HepG2 (cell line): ENCODE results near the gene VRK1. TPM values are rescaled to one million over a fixed set of nuclear protein-coding genes. Genes with fewer than 3 reads are reported as not detected.

Source experiments
- ARHGAP35 ChIP-seq: sonication (generic); formaldehyde crosslinking; IDR thresholded peaks from 2 replicates; pipeline ENCODE4 v1.9.0; 2022; ENCODE audit warnings: mild to moderate bottlenecking, inconsistent platforms, moderate library complexity, missing genetic modification reagents, borderline replicate concordance
- EZH2 ChIP-seq: conservative IDR thresholded peaks from 2 replicates; pipeline ENCODE4 v1.6.1; 2012; ENCODE audit warnings: mild to moderate bottlenecking, low read depth, low read length, moderate library complexity
- JUN ChIP-seq: sonication (generic); formaldehyde crosslinking; IDR thresholded peaks from 2 replicates; pipeline ENCODE4 v1.4.0; 2020; ENCODE audit warnings: mild to moderate bottlenecking, missing genetic modification reagents
- PTBP1 ChIP-seq: fragments of 200-400 bp; formaldehyde crosslinking; IDR thresholded peaks from 2 replicates; pipeline ENCODE4 v1.6.1; 2018; ENCODE audit warnings: low read length, low read depth; ENCODE audit not compliant: poor library complexity, severe bottlenecking
- RXRB ChIP-seq: IDR thresholded peaks from 2 replicates; pipeline ENCODE4 v1.6.1; 2016; ENCODE audit warnings: borderline replicate concordance, missing genetic modification reagents, missing compliant biosample characterization
- SAFB2 ChIP-seq: sonication (generic); formaldehyde crosslinking; IDR thresholded peaks from 2 replicates; pipeline ENCODE4 v1.5.1; 2020; ENCODE audit warnings: missing genetic modification reagents, low read depth, mild to moderate bottlenecking, borderline replicate concordance
- SRSF9 ChIP-seq: fragments of 200-400 bp; formaldehyde crosslinking; IDR thresholded peaks from 2 replicates; pipeline ENCODE4 v1.6.1; 2018; ENCODE audit warnings: borderline replicate concordance, mild to moderate bottlenecking, low read depth, low read length; ENCODE audit not compliant: insufficient read depth, poor library complexity, severe bottlenecking
- ZBTB1 ChIP-seq: sonication (generic); formaldehyde crosslinking; IDR thresholded peaks from 2 replicates; pipeline ENCODE4 v1.4.0; 2020; ENCODE audit warnings: missing genetic modification reagents, borderline replicate concordance
- ZNF350 ChIP-seq: sonication (generic); formaldehyde crosslinking; IDR thresholded peaks from 2 replicates; pipeline ENCODE4 v1.4.0; 2020; ENCODE audit warnings: mild to moderate bottlenecking, low read depth, missing genetic modification reagents, borderline replicate concordance
- ZNF512 ChIP-seq: sonication (generic); formaldehyde crosslinking; IDR thresholded peaks from 2 replicates; pipeline ENCODE4 v1.4.0; 2020; ENCODE audit warnings: mild to moderate bottlenecking, missing genetic modification reagents
- polyA plus RNA-seq, 8 experiments: library from polyadenylated mRNA; depleted of rRNA in 3 of 8; stranded (reverse) in 7 of 8; unstranded in 1 of 8; fragments of >200 nt; fragmentation: Illumina TruSeq in 4 of 8; extraction: Trizol in 4 of 8; gene quantifications; 2 replicates each; pipeline versions ENCODE4 v1.2.1 to v1.2.3, GENCODE V29; 2011 to 2016; ENCODE audit warnings: low read depth in 4 of 8, missing spikeins in 1 of 8, mixed read lengths in 1 of 8; ENCODE audit not compliant: insufficient read depth in 1 of 8
- total RNA-seq, 5 experiments: library from RNA; depleted of rRNA; stranded (reverse); fragments of >200 nt; fragmentation: Illumina TruSeq; extraction: Trizol; gene quantifications; 2 replicates each; pipeline ENCODE4 v1.2.3, GENCODE V29; 2016; ENCODE audit warnings: low read depth in 1 of 5
- TF ChIP-seq, protein P1 (sequence below), 2 experiments: fragments of 450-650 bp in 1 of 2; sonication (generic) in 1 of 2; formaldehyde crosslinking in 1 of 2; IDR thresholded peaks; 2 replicates each; pipeline versions ENCODE4 v1.6.1 to v1.8.0; 2016 to 2022; ENCODE audit warnings: antibody characterized with exemption in 1 of 2, mild to moderate bottlenecking in 1 of 2, missing genetic modification reagents in 1 of 2
- TF ChIP-seq, protein P2 (sequence below): sonication (generic); formaldehyde crosslinking; IDR thresholded peaks from 2 replicates; pipeline ENCODE4 v1.5.0; 2020; ENCODE audit warnings: missing genetic modification reagents

VRK1 gene
- total and polyA plus RNA-seq, 2 of the 13 experiments (the other 11 are each of a cell fraction or from before 2014, with no cell fraction given): 7.9 to 51.3 TPM

- TF ChIP-seq, protein P1, sequence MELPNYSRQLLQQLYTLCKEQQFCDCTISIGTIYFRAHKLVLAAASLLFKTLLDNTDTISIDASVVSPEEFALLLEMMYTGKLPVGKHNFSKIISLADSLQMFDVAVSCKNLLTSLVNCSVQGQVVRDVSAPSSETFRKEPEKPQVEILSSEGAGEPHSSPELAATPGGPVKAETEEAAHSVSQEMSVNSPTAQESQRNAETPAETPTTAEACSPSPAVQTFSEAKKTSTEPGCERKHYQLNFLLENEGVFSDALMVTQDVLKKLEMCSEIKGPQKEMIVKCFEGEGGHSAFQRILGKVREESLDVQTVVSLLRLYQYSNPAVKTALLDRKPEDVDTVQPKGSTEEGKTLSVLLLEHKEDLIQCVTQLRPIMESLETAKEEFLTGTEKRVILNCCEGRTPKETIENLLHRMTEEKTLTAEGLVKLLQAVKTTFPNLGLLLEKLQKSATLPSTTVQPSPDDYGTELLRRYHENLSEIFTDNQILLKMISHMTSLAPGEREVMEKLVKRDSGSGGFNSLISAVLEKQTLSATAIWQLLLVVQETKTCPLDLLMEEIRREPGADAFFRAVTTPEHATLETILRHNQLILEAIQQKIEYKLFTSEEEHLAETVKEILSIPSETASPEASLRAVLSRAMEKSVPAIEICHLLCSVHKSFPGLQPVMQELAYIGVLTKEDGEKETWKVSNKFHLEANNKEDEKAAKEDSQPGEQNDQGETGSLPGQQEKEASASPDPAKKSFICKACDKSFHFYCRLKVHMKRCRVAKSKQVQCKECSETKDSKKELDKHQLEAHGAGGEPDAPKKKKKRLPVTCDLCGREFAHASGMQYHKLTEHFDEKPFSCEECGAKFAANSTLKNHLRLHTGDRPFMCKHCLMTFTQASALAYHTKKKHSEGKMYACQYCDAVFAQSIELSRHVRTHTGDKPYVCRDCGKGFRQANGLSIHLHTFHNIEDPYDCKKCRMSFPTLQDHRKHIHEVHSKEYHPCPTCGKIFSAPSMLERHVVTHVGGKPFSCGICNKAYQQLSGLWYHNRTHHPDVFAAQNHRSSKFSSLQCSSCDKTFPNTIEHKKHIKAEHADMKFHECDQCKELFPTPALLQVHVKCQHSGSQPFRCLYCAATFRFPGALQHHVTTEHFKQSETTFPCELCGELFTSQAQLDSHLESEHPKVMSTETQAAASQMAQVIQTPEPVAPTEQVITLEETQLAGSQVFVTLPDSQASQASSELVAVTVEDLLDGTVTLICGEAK (IDR thresholded peaks at IDR 0.05): no peak
- TF ChIP-seq, protein P1 (CRISPR knock-in tag; IDR thresholded peaks at IDR 0.05): no peak
- no peak for TF ChIP-seq ARHGAP35 (CRISPR knock-in tag)
- TF ChIP-seq EZH2: no peak
- no peak for TF ChIP-seq ZBTB1 (CRISPR knock-in tag)
- no peak for TF ChIP-seq ZNF512 (CRISPR knock-in tag)
- no peak for TF ChIP-seq JUN (CRISPR knock-in tag)
- TF ChIP-seq ZNF350 (CRISPR knock-in tag): no peak
- no peak for TF ChIP-seq PTBP1
- no peak for TF ChIP-seq SRSF9
- no peak for TF ChIP-seq RXRB
- TF ChIP-seq, protein P2, sequence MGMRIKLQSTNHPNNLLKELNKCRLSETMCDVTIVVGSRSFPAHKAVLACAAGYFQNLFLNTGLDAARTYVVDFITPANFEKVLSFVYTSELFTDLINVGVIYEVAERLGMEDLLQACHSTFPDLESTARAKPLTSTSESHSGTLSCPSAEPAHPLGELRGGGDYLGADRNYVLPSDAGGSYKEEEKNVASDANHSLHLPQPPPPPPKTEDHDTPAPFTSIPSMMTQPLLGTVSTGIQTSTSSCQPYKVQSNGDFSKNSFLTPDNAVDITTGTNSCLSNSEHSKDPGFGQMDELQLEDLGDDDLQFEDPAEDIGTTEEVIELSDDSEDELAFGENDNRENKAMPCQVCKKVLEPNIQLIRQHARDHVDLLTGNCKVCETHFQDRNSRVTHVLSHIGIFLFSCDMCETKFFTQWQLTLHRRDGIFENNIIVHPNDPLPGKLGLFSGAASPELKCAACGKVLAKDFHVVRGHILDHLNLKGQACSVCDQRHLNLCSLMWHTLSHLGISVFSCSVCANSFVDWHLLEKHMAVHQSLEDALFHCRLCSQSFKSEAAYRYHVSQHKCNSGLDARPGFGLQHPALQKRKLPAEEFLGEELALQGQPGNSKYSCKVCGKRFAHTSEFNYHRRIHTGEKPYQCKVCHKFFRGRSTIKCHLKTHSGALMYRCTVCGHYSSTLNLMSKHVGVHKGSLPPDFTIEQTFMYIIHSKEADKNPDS (CRISPR knock-in tag): no peak
- TF ChIP-seq SAFB2 (CRISPR knock-in tag): no peak
These were observed 91.4 kb downstream of the VRK1 start (continued) for GRCh38 chr14:96888593-96888992.
